Subcutaneous abdominal adipose tissue (tissue), 5 donors: ENCODE measurements around the gene PTPRD.

Experiments used
- H3K27ac ChIP-seq: one replicate; pipeline ENCODE4 v1.7.0; 2013; ENCODE audit warnings: low read depth, mild to moderate bottlenecking, inconsistent platforms, low read length, moderate library complexity
- H3K27me3 ChIP-seq, 5 donors: one replicate each; pipeline ENCODE4 v1.7.0; 2013; ENCODE audit warnings: low read length in 5 of 5, inconsistent platforms in 1 of 5; ENCODE audit not compliant: control insufficient read depth in 5 of 5, insufficient read depth in 4 of 5
- H3K36me3 ChIP-seq, 5 donors: one replicate each; pipeline ENCODE4 v1.7.0; 2013; ENCODE audit warnings: low read length in 5 of 5; ENCODE audit not compliant: control insufficient read depth in 5 of 5, insufficient read depth in 5 of 5
- H3K4me1 ChIP-seq, 5 donors: one replicate each; pipeline ENCODE4 v1.7.0; 2013; ENCODE audit warnings: low read length in 5 of 5, mild to moderate bottlenecking in 3 of 5, moderate library complexity in 1 of 5; ENCODE audit not compliant: control insufficient read depth in 5 of 5, insufficient read depth in 5 of 5
- H3K4me3 ChIP-seq, 5 donors: one replicate each; pipeline ENCODE4 v1.7.0; 2013; ENCODE audit warnings: low read length in 5 of 5, low read depth in 1 of 5
- H3K9ac ChIP-seq, 5 donors: one replicate each; pipeline ENCODE4 v1.7.0; 2013; ENCODE audit warnings: low read length in 5 of 5, mild to moderate bottlenecking in 4 of 5, moderate library complexity in 3 of 5
- H3K9me3 ChIP-seq, 5 donors: one replicate each; pipeline ENCODE4 v1.7.0; 2013; ENCODE audit warnings: low read length in 5 of 5; ENCODE audit not compliant: control insufficient read depth in 5 of 5
- donor health status: healthy.
- donor health status: healthy.
- donor health status: healthy.
- donor health status: healthy.
- donor health status: healthy.

The PTPRD gene

DNA sequence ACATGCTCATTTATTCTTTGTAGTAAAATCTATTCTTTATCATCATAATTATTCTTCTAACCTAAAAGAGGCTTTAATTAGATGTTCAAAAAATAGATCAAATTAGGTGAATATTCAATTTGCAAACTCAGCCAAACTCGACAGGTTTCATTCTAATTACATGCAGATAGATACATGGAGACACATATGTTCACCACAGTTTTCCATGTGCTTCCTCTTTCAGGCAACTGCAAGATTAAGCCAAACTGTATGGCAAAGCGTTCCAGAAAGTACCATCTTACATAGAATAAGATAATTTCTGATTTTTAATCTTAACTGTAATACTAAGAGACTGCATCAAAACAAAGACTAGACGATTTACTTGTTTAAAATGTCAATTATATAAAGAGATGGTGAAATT is 1944.6 kb downstream of the PTPRD start:
- no peaks in the 10 kb centered on the region for H3K36me3 ChIP-seq
- H3K4me3 ChIP-seq = no peak overlapping the region
- no peak overlapping the region for H3K9ac ChIP-seq
- no peak overlapping the region for H3K27ac ChIP-seq
- H3K9me3 ChIP-seq = no peaks in the 10 kb centered on the region
- H3K4me1 ChIP-seq = no peaks in the 10 kb centered on the region
- H3K27me3 ChIP-seq = no peaks in the 10 kb centered on the region

DNA sequence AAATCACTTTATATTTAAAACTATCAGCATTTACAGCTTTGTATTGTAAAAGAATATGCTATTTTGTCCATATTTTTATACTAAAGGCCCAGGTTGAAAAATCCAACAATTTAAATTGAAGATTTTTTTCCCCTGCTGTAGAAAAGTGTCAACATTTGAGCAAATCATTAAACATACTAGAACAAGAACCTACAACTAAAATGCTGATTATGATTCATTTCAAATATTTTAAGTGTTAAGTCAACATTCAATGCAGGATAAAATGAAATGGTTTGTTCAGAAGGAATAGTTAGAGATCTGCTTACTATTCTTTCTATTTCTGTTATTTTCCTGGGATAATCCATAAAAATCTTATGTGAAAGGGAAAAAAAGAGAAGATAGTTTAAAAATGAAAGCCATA is 1946.7 kb downstream of the PTPRD start:
- H3K4me3 ChIP-seq = no peak overlapping the region
- no peaks in the 10 kb centered on the region for H3K9me3 ChIP-seq
- H3K9ac ChIP-seq = no peak overlapping the region
- no peaks in the 10 kb centered on the region for H3K4me1 ChIP-seq
- H3K27me3 ChIP-seq = no peaks in the 10 kb centered on the region
- H3K36me3 ChIP-seq = no peaks in the 10 kb centered on the region
- H3K27ac ChIP-seq = no peak overlapping the region

DNA sequence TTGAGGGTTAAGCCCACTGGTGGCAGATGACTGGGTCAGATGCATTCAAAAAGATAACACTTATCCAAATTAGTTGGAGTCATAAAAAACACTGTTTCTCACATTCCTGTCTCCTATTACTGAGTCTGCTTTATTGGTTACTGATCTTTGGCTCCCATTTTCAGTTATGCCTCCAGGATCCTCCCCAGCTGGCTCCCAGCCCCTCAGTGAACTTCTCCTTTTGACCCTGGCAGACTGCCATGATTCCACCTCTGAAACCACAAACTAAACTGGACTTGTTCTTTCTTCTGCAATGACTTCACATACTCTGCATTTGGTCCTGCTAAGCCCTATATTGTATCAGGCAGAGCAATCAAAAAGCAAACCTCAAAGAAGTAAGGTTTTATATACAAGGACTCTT is 1952.4 kb downstream of the PTPRD start:
- Histone ChIP-seq H3K9ac (no peak overlapping the region), H3K9me3 (no peaks in the 10 kb centered on the region), H3K4me1 (peaks cover 0 to 22% (median 11%) of the 10 kb centered on the region in 5 donors), H3K27ac (no peak overlapping the region), H3K27me3 (no peaks in the 10 kb centered on the region), H3K36me3 (no peaks in the 10 kb centered on the region), H3K4me3 (no peak overlapping the region)

DNA sequence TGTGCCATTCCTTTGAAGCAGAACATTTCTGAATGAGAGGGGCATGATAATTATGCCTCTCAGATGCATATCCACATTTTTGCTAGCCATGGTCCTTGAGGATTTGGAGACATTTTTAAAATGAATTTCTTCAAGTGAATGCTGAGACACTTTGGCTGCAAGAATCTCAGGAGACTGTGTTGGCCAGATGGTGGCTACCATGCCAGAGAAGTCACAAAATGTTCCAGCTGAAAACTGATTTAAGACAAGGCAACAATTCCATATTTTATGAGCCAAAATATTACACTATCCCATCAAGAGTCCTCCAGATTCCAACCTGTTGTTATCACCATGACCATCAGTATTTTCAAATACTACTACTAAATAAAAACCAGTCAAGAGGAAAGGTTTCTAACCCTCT is 1953.7 kb downstream of the PTPRD start:
- Histone ChIP-seq H3K4me1 (peaks cover 0 to 22% (median 11%) of the 10 kb centered on the region in 5 donors), H3K27me3 (no peaks in the 10 kb centered on the region), H3K4me3 (no peak overlapping the region), H3K27ac (no peak overlapping the region), H3K9me3 (no peaks in the 10 kb centered on the region), H3K9ac (no peak overlapping the region), H3K36me3 (no peaks in the 10 kb centered on the region)

DNA sequence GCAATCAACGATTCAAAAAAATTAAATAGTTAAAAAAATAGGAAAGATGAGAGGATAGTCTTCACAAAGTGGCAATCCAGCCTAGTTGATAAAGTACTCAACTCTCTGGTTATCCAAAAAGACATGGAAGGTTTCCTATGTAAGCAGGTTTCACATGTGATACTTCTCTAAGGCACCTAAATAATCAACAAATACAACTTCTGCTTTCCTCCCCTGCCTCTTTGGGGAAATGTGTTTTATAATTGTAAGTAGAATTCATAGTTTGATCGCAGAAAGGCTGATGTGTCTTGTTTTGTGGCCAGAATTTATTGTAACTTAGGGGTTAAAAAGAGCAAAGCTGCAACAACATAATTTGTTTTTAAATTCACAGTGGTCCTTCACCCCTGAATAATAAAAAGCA is 1957.7 kb downstream of the PTPRD start:
- Histone ChIP-seq H3K9me3 (no peaks in the 10 kb centered on the region), H3K9ac (no peak overlapping the region), H3K27me3 (no peaks in the 10 kb centered on the region), H3K4me3 (no peak overlapping the region), H3K4me1 (peaks cover 0 to 15% (median 3%) of the 10 kb centered on the region in 5 donors), H3K36me3 (no peaks in the 10 kb centered on the region), H3K27ac (no peak overlapping the region)

DNA sequence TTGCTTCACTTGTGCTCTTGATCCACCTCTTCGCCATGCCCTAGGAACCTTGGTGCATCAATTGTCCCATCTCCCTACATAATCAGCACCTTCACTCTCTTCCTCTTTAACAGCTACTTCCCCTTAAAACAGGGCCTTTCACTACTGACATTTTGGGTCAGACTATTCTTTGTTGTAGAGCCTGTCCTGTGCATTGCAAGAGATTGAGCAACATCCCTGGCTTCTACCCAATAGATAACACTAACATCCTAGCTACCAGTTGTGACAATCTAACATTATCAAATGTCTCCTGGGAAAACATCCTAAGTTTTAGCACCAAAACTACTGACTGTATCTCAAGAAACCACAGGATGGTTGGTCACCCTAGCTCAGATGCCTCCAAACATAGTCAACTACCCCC is 1958.9 kb downstream of the PTPRD start:
- Histone ChIP-seq H3K27ac (no peak overlapping the region), H3K9ac (no peak overlapping the region)

DNA sequence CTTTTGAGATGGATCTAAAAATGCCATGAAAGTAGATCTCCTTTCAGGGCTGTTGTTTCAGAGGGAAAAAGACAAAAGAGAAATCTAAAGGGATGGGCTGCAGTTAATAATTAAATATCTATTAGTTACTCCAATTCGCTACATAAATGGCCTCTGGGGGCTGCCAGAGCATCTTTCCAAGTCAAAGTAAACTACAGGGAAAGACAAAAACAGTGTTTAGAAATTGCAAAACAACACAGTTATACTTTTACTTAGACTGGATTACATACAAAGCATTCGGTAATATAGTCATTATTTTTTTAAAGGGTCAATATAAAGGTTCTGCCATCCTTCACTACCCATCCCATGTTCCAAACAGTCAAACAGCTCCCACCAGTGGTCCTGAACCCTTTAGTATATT is 1959.7 kb downstream of the PTPRD start:
- Histone ChIP-seq H3K4me1 (peaks cover 0 to 7% (median 0%) of the 10 kb centered on the region in 5 donors), H3K9me3 (no peaks in the 10 kb centered on the region), H3K9ac (no peak overlapping the region), H3K27me3 (no peaks in the 10 kb centered on the region), H3K4me3 (no peak overlapping the region), H3K27ac (no peak overlapping the region), H3K36me3 (no peaks in the 10 kb centered on the region)

More for the DNA sequence above, 1958.9 kb downstream of the PTPRD start:
- Histone ChIP-seq H3K4me3 (no peak overlapping the region), H3K27me3 (no peaks in the 10 kb centered on the region), H3K4me1 (peaks cover 0 to 5% (median 0%) of the 10 kb centered on the region in 5 donors), H3K36me3 (no peaks in the 10 kb centered on the region), H3K9me3 (no peaks in the 10 kb centered on the region)

DNA sequence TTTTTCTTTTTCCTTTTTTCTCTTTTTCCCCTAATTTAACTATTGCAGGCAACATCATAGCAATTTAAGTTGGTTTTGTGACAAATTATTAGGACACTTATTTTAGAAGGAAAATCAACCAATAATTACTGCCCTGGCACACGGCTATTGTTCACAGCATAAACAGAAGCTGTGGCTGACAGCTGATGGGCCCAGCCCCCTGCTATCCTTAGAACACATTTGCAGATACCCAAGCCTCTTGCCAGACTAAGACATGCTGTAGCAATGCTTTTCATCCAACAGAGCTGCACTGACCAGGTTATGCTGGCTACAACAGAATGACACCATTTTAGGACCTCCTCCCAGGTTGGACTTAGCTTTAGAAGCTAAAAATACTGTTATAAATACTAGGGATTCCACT is 1960.5 kb downstream of the PTPRD start:
- Histone ChIP-seq H3K27ac (no peak overlapping the region), H3K9me3 (no peaks in the 10 kb centered on the region), H3K27me3 (no peaks in the 10 kb centered on the region), H3K4me3 (no peak overlapping the region), H3K9ac (no peak overlapping the region), H3K36me3 (no peaks in the 10 kb centered on the region), H3K4me1 (peaks cover 0 to 7% (median 0%) of the 10 kb centered on the region in 5 donors)

DNA sequence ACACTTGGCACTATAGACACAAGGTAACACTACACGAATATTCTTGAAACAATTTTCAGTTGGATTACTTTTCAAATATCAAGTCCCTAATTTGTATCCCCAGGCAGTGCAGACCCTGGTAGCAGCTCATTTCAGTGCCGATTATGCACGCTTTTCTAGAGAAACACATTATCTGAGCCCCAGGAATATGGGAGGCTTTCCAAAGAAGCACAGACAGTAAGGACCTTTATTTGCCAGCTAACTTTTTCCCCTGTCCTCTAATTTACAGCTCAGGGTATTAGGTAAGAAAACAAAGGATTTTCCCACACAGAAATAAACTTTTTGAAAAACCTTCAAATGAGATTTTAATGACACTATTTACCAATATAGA is 1961.0 kb downstream of the PTPRD start:
- no peak overlapping the region for H3K4me3 ChIP-seq
- no peaks in the 10 kb centered on the region for H3K9me3 ChIP-seq
- H3K4me1 ChIP-seq = peaks cover 0 to 7% (median 0%) of the 10 kb centered on the region in 5 donors
- H3K27me3 ChIP-seq = no peaks in the 10 kb centered on the region
- H3K27ac ChIP-seq = no peak overlapping the region
- H3K36me3 ChIP-seq = no peaks in the 10 kb centered on the region
- no peak overlapping the region for H3K9ac ChIP-seq

DNA sequence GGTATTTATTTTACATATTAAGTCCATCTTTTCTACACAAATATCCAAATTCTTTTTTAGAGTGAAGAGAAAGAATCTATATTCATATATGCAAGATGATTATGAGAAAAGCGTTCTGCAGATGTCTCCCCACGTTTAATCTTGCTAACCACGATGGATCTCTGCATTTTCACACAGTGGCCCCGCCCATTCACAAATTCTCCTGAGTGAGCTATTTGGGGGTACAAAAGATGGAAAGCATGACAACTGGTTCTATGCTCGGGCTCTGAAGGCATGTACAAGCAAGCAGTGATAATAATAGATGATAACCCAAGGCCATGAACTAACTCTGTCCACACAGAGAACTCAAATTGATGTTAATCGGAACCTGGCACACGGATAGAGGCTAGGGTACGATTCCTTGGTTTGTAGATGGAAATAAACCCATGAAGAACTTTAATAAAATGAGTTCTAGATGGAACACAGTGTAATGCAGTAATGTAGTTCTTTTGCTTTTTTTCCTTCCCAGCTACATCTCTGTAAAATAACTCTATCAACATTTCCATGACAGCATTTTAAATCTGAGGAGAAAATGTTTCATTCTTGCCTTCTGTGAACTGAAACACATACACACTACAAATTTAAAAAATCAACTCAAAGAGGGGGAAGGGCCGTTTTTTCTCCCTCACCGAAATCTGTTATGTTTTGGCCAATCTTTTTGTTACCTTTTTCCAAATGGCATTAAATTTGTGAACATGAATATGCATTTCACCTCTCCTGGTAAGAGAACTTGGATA is 1961.5 kb downstream of the PTPRD start:
- H3K4me3 ChIP-seq = no peak overlapping the region

More for the DNA sequence above, 1961.5 kb downstream of the PTPRD start:
- Histone ChIP-seq H3K36me3 (no peaks in the 10 kb centered on the region), H3K27me3 (no peaks in the 10 kb centered on the region), H3K27ac (no peak overlapping the region), H3K9ac (no peak overlapping the region), H3K9me3 (no peaks in the 10 kb centered on the region), H3K4me1 (peaks cover 0 to 7% (median 0%) of the 10 kb centered on the region in 5 donors)
